Mucosa of descending colon (tissue), 3 donors: ENCODE data around the gene SPINK4. TPM values are rescaled to one million over a fixed set of nuclear protein-coding genes. Genes with fewer than 3 reads are reported as not detected.
A peak's percentile ranks its signal among the peaks of the same experiment; 100 is the strongest.

ENCODE experiments used
- ATAC-seq: fragments of 200-7000 bp; cut with Tn5 transposase; one replicate; pipeline ENCODE4 v1.9.1; 2020; ENCODE audit warnings: mild to moderate bottlenecking, moderate library complexity
- DNase-seq, 3 donors: peaks; one replicate each; pipeline ENCODE4 v3.0.0-alpha.2; 2020
- H3K36me3 ChIP-seq: fragments of 200-600 bp; one replicate; pipeline ENCODE4 v1.8.0; 2021; ENCODE audit warnings: low read depth, mild to moderate bottlenecking
- H3K4me1 ChIP-seq: fragments of 200-600 bp; one replicate; pipeline ENCODE4 v1.8.0; 2021; ENCODE audit warnings: low read depth, mild to moderate bottlenecking
- H3K4me3 ChIP-seq: fragments of 200-600 bp; one replicate; pipeline ENCODE4 v1.8.0; 2021; ENCODE audit warnings: mild to moderate bottlenecking
- H3K9me3 ChIP-seq: fragments of 200-600 bp; one replicate; pipeline ENCODE4 v1.8.0; 2021; ENCODE audit warnings: mild to moderate bottlenecking
- CTCF ChIP-seq: fragments of 200-600 bp; IDR thresholded peaks from one replicate; pipeline ENCODE4 v1.8.0; 2022; ENCODE audit warnings: antibody characterized with exemption, mild to moderate bottlenecking
- intact Hi-C, 2 donors: fragments of 100-400 bp; cut with DNase I in 1 of 2; cut with micrococcal nuclease in 1 of 2; formaldehyde crosslinking; loops; one replicate each; pipeline versions ENCODE4 v1.11.0 to v1.11.1; 2022; cut with DNase I, micrococcal nuclease
- total RNA-seq, 3 donors: library from RNA; stranded (reverse); fragmentation: NEBNext Ultra II Directional in 2 of 3; extraction: Animal tissue kit (Norgen Biotek cat#: 25700) in 2 of 3; gene quantifications; one replicate each; pipeline versions ENCODE4 v1.2.1 to v1.2.4, GENCODE V29; 2021 to 2023
- donor health status: DM: no; HTN: no; CAD: no; lungs with moderate emphysema.
- donor health status: DM: no; HTN: no; CAD: no.
- donor health status: DM: no; HTN: yes; CAD: no.

Gene SPINK4
- total RNA-seq, 3 donors from 2014 or later = 13.2 to 85.2 (median 33.3) TPM

DNA sequence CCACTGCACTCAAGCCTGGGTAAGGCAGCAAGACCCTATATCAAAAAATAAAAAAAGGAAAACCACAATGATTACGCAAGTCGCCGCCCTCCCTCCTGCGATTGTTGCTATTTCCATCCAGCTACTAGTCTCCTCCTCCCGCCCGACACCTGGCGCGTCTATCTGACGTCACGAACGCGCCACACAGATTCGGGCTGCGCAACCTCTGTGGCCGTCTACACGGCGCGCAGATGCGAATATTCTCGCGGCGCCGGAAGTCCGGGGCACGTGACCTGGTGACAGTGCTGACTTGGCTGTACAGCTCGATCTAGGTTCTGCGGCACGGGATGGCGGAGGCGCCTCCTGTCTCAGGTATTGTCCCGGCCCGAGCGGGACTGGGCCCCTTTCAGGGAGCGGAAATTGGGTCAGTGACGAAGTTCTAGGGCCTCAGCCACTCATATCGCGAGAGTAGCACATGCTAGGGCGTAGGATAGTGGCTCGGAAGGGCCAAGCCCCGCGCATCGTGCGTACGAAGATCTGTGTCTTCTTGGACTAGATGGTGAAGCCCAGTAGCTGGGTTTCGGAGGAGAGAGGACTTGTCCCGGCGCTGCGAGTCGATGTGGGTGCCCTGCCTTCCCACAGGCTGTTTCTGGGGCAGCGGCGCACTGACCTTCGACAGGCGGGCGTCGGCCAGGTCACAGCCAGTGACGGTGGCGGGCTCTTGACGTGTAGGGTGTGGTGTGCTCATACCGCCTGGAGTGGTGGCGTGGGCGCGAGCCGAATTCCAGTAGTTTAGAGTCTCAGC lies 50.5 kb downstream of the SPINK4 start, which contains the start of gene NFX1:
Gene NFX1, plus strand, starts transcription at position 270 of the 784 bp plus-strand sequence. Its CDS starts 57 bp downstream, at position 327.
- peak within 1 kb of the TSS; percentile 64 for H3K4me3 ChIP-seq
- no peaks in the 10 kb centered on the region for H3K36me3 ChIP-seq
- no peak for TF ChIP-seq CTCF
- ATAC-seq (peak; percentile 89), DNase-seq (peak; percentile 98 to 99 (median 98))
- peaks cover 24% of the 10 kb centered on the region for H3K4me1 ChIP-seq
- intact Hi-C loops = no loop called here
- H3K9me3 ChIP-seq = no peaks in the 10 kb centered on the region

DNA sequence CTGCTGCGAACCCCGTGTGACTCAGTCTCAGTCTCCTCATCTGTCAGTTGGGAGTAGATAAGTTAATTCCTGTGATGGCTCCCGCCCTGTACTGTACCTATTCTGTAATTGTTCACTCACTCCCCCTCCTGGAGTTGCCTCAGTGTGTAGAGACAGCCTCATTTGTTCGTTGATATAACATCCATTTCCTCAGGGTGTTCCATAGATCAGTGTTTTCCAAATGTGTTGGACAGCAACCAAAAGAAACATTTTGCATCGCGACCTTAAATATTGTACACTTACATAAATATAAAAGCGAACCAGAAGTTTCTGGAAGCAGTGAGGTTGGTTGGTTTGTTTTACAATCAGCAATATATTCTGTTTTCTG lies 51.0 kb downstream of the SPINK4 start:
- Histone ChIP-seq H3K9me3 (no peaks in the 10 kb centered on the region), H3K4me1 (peaks cover 27% of the 10 kb centered on the region), H3K36me3 (no peaks in the 10 kb centered on the region), H3K4me3 (peak overlapping the region; percentile 64)
- DNase-seq (no peak), ATAC-seq (no peak)
- no peak for TF ChIP-seq CTCF
- intact Hi-C loops = no loop called here

DNA sequence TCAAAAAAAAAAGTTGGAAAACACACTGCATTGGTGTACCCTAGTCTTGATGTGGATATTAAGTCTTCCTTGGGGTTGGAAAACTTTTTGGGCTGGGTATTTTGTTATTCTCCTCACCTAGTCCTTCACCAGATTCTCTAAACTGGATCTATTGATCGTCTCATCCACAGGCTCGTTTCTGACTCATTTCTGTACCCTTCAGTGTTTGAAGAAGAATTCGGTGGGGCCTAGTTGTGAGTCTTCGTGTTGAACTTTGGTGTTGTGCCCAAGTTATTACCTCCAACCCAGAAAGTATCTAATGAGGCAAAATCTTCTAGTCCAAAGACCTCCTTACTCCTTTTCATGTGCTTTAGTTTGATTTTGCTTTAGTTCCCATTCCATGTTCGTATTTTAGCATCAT lies 51.9 kb downstream of the SPINK4 start:
- DNase-seq (no peak), ATAC-seq (no peak)
- no peak for TF ChIP-seq CTCF
- Histone ChIP-seq H3K36me3 (no peaks in the 10 kb centered on the region), H3K4me3 (no peak overlapping the region), H3K9me3 (no peaks in the 10 kb centered on the region), H3K4me1 (peaks cover 35% of the 10 kb centered on the region)
- intact Hi-C loops = no loop called here

GRCh38 chr9:33293782-33294181 lies 53.8 kb downstream of the SPINK4 start:
- intact Hi-C loops = no loop called here
- Histone ChIP-seq H3K4me1 (peaks cover 54% of the 10 kb centered on the region), H3K9me3 (no peaks in the 10 kb centered on the region), H3K36me3 (no peaks in the 10 kb centered on the region), H3K4me3 (no peak overlapping the region)
- DNase-seq = no peak
- no peak for ATAC-seq
- no peak for TF ChIP-seq CTCF

DNA sequence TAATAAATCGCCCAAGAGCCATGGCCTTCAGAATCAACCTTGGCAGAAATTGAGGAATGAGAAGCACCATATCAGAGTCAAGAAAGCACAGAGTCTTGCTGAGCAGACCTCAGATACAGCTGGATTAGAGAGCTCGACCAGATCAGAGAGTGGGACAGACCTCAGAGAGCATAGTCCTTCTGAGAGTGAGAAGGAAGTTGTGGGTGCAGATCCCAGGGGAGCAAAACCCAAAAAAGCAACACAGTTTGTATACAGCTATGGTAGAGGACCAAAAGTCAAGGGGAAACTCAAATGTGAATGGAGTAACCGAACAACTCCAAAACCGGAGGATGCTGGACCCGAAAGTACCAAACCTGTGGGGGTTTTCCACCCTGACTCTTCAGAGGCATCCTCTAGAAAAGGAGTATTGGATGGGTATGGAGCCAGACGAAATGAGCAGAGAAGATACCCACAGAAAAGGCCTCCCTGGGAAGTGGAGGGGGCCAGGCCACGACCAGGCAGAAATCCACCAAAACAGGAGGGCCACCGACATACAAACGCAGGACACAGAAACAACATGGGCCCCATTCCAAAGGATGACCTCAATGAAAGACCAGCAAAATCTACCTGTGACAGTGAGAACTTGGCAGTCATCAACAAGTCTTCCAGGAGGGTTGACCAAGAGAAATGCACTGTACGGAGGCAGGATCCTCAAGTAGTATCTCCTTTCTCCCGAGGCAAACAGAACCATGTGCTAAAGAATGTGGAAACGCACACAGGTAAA lies 54.9 kb downstream of the SPINK4 start:
- Histone ChIP-seq H3K4me1 (peaks cover 54% of the 10 kb centered on the region), H3K9me3 (no peaks in the 10 kb centered on the region), H3K36me3 (no peaks in the 10 kb centered on the region), H3K4me3 (no peak overlapping the region)
- no peak for TF ChIP-seq CTCF
- DNase-seq (no peak), ATAC-seq (no peak)
- intact Hi-C loops = no loop called here
